HFFc6 (cell line): Measurements from ENCODE around the gene CNTLN. TPM values are rescaled to one million over a fixed set of nuclear protein-coding genes. Genes with fewer than 3 reads are reported as not detected.

Experiments
- DNase-seq: peaks from one replicate; pipeline ENCODE4 v3.0.0-alpha.2; 2018
- H3K27ac Mint-ChIP-seq: 2 replicates; pipeline ENCODE4 v1.8.0; 2020; ENCODE audit warnings: mild to moderate bottlenecking, mixed read lengths
- H3K27me3 Mint-ChIP-seq: 2 replicates; pipeline ENCODE4 v1.8.0; 2021; ENCODE audit warnings: mild to moderate bottlenecking, moderate library complexity, mixed read lengths; ENCODE audit not compliant: insufficient read depth
- H3K36me3 Mint-ChIP-seq: 2 replicates; pipeline ENCODE4 v1.8.0; 2021; ENCODE audit warnings: low read depth, mixed read lengths
- H3K4me1 Mint-ChIP-seq: 2 replicates; pipeline ENCODE4 v1.8.0; 2020; ENCODE audit warnings: low read depth, mixed read lengths
- H3K4me3 Mint-ChIP-seq: 2 replicates; pipeline ENCODE4 v1.8.0; 2020; ENCODE audit warnings: mild to moderate bottlenecking, moderate library complexity, mixed read lengths
- H3K9me3 Mint-ChIP-seq: 2 replicates; pipeline ENCODE4 v1.8.0; 2020; ENCODE audit warnings: mild to moderate bottlenecking, mixed read lengths
- CTCF ChIP-seq: fragments of 200-600 bp; sonication (generic); IDR thresholded peaks from 2 replicates; pipeline ENCODE4 v1.5.0; 2021; ENCODE audit warnings: antibody characterized with exemption, mild to moderate bottlenecking
- total RNA-seq, 6 experiments: library from RNA; stranded (reverse); fragmentation: NEBNext Ultra II Directional; extraction: Animal tissue kit (Norgen Biotek cat#: 25700); gene quantifications; 2 replicates in 1 of 6; 3 replicates in 5 of 6; pipeline ENCODE4 v1.2.3, GENCODE V29; 2021

CNTLN gene
- total RNA-seq, 6 experiments from 2014 or later = 4.9 to 9.0 (median 8.6) TPM

GRCh38 chr9:17120203-17120602 is 14.6 kb upstream of the CNTLN start:
- Mint-ChIP-seq H3K9me3 (no peaks in the 10 kb centered on the region), H3K4me1 (peaks cover 11% of the 10 kb centered on the region), H3K27me3 (peaks cover 2% of the 10 kb centered on the region), H3K27ac (no peak overlapping the region), H3K36me3 (no peaks in the 10 kb centered on the region), H3K4me3 (no peak overlapping the region)
- no peak for TF ChIP-seq CTCF
- no peak for DNase-seq

- Mint-ChIP-seq H3K9me3 (no peaks in the 10 kb centered on the region), H3K36me3 (no peaks in the 10 kb centered on the region), H3K27ac (no peak overlapping the region), H3K4me1 (peaks cover 7% of the 10 kb centered on the region), H3K4me3 (no peak overlapping the region), H3K27me3 (peaks cover 2% of the 10 kb centered on the region)
- no peak for TF ChIP-seq CTCF
- no peak for DNase-seq
Measured at GRCh38 chr9:17121264-17121663, 13.6 kb upstream of the CNTLN start.

GRCh38 chr9:17130291-17130690 is 4.5 kb upstream of the CNTLN start:
- Mint-ChIP-seq H3K9me3 (no peaks in the 10 kb centered on the region), H3K36me3 (no peaks in the 10 kb centered on the region), H3K4me1 (peaks cover 19% of the 10 kb centered on the region), H3K27me3 (no peaks in the 10 kb centered on the region; the same call in 1 of the 2 replicates), H3K4me3 (no peak overlapping the region), H3K27ac (no peak overlapping the region)
- TF ChIP-seq CTCF = no peak
- no peak for DNase-seq

- Mint-ChIP-seq H3K27me3 (no peaks in the 10 kb centered on the region; the same call in 1 of the 2 replicates), H3K4me3 (no peak overlapping the region), H3K36me3 (no peaks in the 10 kb centered on the region), H3K9me3 (no peaks in the 10 kb centered on the region), H3K27ac (no peak overlapping the region), H3K4me1 (peaks cover 19% of the 10 kb centered on the region)
- no peak for DNase-seq
- TF ChIP-seq CTCF = no peak
Measured at GRCh38 chr9:17130725-17131124, 4.1 kb upstream of the CNTLN start.

- H3K4me3 Mint-ChIP-seq = no peak overlapping the region
- H3K4me1 Mint-ChIP-seq = peaks cover 20% of the 10 kb centered on the region
- H3K9me3 Mint-ChIP-seq = no peaks in the 10 kb centered on the region
- TF ChIP-seq CTCF = no peak
- no peak for DNase-seq
- no peaks in the 10 kb centered on the region; the same call in 1 of the 2 replicates for H3K27me3 Mint-ChIP-seq
- no peak overlapping the region for H3K27ac Mint-ChIP-seq
- H3K36me3 Mint-ChIP-seq = no peaks in the 10 kb centered on the region
Measured at GRCh38 chr9:17131494-17131893, 3.3 kb upstream of the CNTLN start.
